Fibroblast of lung (primary cell): ENCODE results near the gene HDAC4.

Experiments used
- EZH2 ChIP-seq: IDR thresholded peaks from 2 replicates; pipeline ENCODE4 v1.5.1; 2012; ENCODE audit warnings: low read length, control low read depth, mild to moderate bottlenecking; ENCODE audit errors: missing control alignments
- TF ChIP-seq, protein P1 (sequence below), 2 donors: IDR thresholded peaks in 1 of 2; conservative IDR thresholded peaks in 1 of 2; 1 replicate in 1 of 2; 2 replicates in 1 of 2; pipeline ENCODE4 v1.5.1; 2011 to 2012; ENCODE audit warnings: low read length in 2 of 2, control low read depth in 1 of 2, inconsistent platforms in 1 of 2, low read depth in 1 of 2, mild to moderate bottlenecking in 1 of 2

DNA sequence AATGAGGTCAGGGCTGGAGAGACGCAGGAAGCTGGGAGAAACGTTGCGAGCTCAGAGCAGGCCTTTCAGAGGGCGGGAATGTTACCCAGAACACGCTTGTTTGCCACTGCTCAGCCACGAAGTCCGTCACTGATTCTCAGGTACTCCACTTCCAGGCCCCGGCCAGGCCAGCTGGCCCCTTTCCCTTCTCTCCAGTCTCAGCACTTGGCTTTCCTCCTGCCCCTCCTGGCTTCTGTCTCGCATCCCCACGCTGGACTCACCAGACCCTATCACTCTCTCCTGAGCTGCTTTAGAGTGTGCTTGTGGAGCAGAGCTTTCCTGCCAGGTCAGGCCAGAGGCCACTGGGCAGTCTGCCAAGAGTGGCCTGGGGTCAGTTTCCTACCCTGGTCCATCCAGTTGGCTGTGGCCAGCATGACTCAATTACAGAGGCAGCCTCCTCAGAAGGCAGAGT, 401.5 kb downstream of the HDAC4 start:
- TF ChIP-seq, protein P1, sequence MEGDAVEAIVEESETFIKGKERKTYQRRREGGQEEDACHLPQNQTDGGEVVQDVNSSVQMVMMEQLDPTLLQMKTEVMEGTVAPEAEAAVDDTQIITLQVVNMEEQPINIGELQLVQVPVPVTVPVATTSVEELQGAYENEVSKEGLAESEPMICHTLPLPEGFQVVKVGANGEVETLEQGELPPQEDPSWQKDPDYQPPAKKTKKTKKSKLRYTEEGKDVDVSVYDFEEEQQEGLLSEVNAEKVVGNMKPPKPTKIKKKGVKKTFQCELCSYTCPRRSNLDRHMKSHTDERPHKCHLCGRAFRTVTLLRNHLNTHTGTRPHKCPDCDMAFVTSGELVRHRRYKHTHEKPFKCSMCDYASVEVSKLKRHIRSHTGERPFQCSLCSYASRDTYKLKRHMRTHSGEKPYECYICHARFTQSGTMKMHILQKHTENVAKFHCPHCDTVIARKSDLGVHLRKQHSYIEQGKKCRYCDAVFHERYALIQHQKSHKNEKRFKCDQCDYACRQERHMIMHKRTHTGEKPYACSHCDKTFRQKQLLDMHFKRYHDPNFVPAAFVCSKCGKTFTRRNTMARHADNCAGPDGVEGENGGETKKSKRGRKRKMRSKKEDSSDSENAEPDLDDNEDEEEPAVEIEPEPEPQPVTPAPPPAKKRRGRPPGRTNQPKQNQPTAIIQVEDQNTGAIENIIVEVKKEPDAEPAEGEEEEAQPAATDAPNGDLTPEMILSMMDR (conservative IDR thresholded peaks at IDR 0.05 in 1 of 2, IDR thresholded peaks at IDR 0.05 in 1 of 2; ENCODE audit: low read depth in 1 of 2, low read length in 2 of 2), result no peak
- TF ChIP-seq EZH2, result no peak
